ENCODE data around the gene ULBP2. TPM values are rescaled to one million over a fixed set of nuclear protein-coding genes. Genes with fewer than 3 reads are reported as not detected.
A peak's percentile ranks its signal among the peaks of the same experiment; 100 is the strongest.
"Not testable (repeated sequence)": the region's sequence is repeated elsewhere in the genome, so short reads cannot be mapped to it uniquely, and the experiment has no call there.

Gene ULBP2
- total and polyA plus RNA-seq, 7 experiments from 2014 or later: 0.27 to 1.0 (median 0.56) TPM; not detected in 2

DNA sequence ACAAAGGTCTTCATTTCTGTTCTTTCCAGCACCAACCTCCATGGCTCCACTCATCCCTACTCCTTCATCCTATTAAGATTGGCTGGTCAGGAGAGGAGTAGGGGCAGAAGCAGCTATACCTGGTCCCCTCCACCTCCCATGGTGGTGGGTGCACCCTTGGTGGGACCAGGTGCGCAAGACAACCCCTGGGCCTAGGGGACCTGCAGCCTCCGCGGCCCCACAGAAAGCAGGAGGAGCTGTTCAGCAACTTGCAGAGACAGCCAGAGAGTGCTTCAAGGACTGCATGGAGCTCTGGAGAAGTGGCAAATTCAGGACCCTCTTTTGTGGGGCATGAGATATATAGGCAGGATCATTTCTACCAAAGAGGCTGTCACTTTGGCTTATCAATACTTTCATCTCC lies 9.8 kb downstream of the ULBP2 start:
- no peak overlapping the region for H3K27ac Mint-ChIP-seq

GRCh38 chr6:149953390-149953789 lies 11.6 kb downstream of the ULBP2 start:
- DNase-seq; H3K36me3 Mint-ChIP-seq; H3K9me3 Mint-ChIP-seq; intact Hi-C loops (cut with micrococcal nuclease); H3K36me3 ChIP-seq (ENCODE audit: control insufficient read depth in 2 of 3, insufficient read depth in 3 of 3, low read length in 3 of 3); ATAC-seq; H3K4me3 ChIP-seq (ENCODE audit: low read length); H3K4me1 ChIP-seq (ENCODE audit: control insufficient read depth in 2 of 2, insufficient read depth in 2 of 2, low read length in 2 of 2); H3K27ac ChIP-seq (ENCODE audit: low read depth, low read length); CTCF ChIA-PET; H3K9me3 ChIP-seq (ENCODE audit: control insufficient read depth in 2 of 3, low read length in 3 of 3); POLR2A ChIA-PET; H3K27ac Mint-ChIP-seq: not testable (repeated sequence)
- H3K4me1 Mint-ChIP-seq: peaks cover 6 to 11% (median 6%) of the 10 kb centered on the region in 7 donors
- peaks cover 18 to 22% of the 10 kb centered on the region in 2 donors for H3K27me3 ChIP-seq (ENCODE audit: control insufficient read depth in 2 of 2, insufficient read depth in 2 of 2, low read length in 2 of 2)
- H3K27me3 Mint-ChIP-seq: peaks cover 69 to 86% (median 72%) of the 10 kb centered on the region in 5 donors
- peak overlapping the region in 1 of 10 donors; percentile 14 for H3K4me3 Mint-ChIP-seq

More for the DNA sequence above, 9.8 kb downstream of the ULBP2 start:
- Histone ChIP-seq H3K36me3 (ENCODE audit: control insufficient read depth in 2 of 3, insufficient read depth in 3 of 3, low read length in 3 of 3) (no peaks in the 10 kb centered on the region), H3K27ac (ENCODE audit: low read depth, low read length) (no peak overlapping the region), H3K4me3 (ENCODE audit: low read length) (no peak overlapping the region), H3K4me1 (ENCODE audit: control insufficient read depth in 2 of 2, insufficient read depth in 2 of 2, low read length in 2 of 2) (no peaks in the 10 kb centered on the region), H3K9me3 (ENCODE audit: control insufficient read depth in 2 of 3, low read length in 3 of 3) (no peaks in the 10 kb centered on the region), H3K27me3 (ENCODE audit: control insufficient read depth in 2 of 2, insufficient read depth in 2 of 2, low read length in 2 of 2) (peaks cover 18 to 22% of the 10 kb centered on the region in 2 donors)
- ATAC-seq (no peak), DNase-seq (no peak)
- POLR2A ChIA-PET: no interaction called here
- Mint-ChIP-seq H3K9me3 (peaks cover 0 to 4% (median 0%) of the 10 kb centered on the region in 11 donors), H3K4me1 (peaks cover 6 to 11% (median 6%) of the 10 kb centered on the region in 7 donors), H3K4me3 (no peak overlapping the region), H3K36me3 (peaks cover 0 to 6% (median 0%) of the 10 kb centered on the region in 5 donors), H3K27me3 (peaks cover 69 to 82% (median 73%) of the 10 kb centered on the region in 5 donors)
- intact Hi-C loops (cut with micrococcal nuclease): no loop called here
- CTCF ChIA-PET: interaction anchor here (0.5 kb wide), 1 partner anchor 12 kb away, joined by 5 read pairs; the partner anchor contains the start of gene ULBP1

GRCh38 chr6:149953934-149954327 lies 12.1 kb downstream of the ULBP2 start:
- H3K4me1 ChIP-seq (ENCODE audit: control insufficient read depth in 2 of 2, insufficient read depth in 2 of 2, low read length in 2 of 2); H3K27ac Mint-ChIP-seq; CTCF ChIA-PET; DNase-seq; H3K9me3 Mint-ChIP-seq; intact Hi-C loops (cut with micrococcal nuclease); POLR2A ChIA-PET; H3K4me3 ChIP-seq (ENCODE audit: low read length); H3K36me3 ChIP-seq (ENCODE audit: control insufficient read depth in 2 of 3, insufficient read depth in 3 of 3, low read length in 3 of 3); H3K9me3 ChIP-seq (ENCODE audit: control insufficient read depth in 2 of 3, low read length in 3 of 3); H3K36me3 Mint-ChIP-seq; H3K27ac ChIP-seq (ENCODE audit: low read depth, low read length): not testable (repeated sequence)
- peaks cover 6 to 11% (median 6%) of the 10 kb centered on the region in 7 donors for H3K4me1 Mint-ChIP-seq
- H3K27me3 ChIP-seq (ENCODE audit: control insufficient read depth in 2 of 2, insufficient read depth in 2 of 2, low read length in 2 of 2): peaks cover 18 to 22% of the 10 kb centered on the region in 2 donors
- peak overlapping the region in 3 of 10 donors; percentile 14 to 40 (median 37) for H3K4me3 Mint-ChIP-seq
- ATAC-seq: peak; percentile 79
- H3K27me3 Mint-ChIP-seq: peaks cover 65 to 85% (median 76%) of the 10 kb centered on the region in 5 donors

DNA sequence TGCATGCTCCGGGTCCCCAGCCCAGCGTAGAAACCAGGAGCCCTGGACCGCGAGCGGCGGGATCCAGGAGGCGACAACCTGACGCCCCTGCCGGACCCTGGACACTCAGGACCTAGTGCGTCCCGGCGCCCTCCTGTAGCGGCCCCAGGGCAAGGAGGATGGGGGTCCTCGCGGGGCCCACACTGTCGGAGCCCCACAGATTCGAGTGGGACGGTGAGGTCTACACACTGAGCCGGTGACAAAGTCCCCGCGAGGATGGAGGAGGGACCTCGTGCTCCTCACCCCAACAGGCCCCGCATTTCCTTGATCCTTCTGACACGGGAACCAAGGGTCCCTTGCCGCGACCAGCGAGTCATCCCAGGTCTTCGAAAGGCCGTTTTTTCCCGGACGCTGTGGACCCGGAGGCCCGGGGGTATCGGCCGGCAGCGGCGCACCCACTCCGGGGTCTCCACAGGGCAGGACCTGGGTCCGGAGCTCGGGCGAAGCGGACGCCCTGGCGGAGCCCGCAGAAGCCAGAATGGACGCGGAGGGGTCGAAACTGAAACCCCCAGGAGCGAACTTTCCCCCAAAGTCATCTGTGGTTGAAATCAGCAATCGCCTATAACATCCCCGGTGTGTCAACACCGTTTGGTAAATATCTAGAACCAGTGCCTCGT lies 12.6 kb downstream of the ULBP2 start:
- H3K9me3 ChIP-seq (ENCODE audit: control insufficient read depth in 2 of 3, low read length in 3 of 3); ATAC-seq; H3K27ac ChIP-seq (ENCODE audit: low read depth, low read length); POLR2A ChIA-PET; H3K36me3 Mint-ChIP-seq; H3K27ac Mint-ChIP-seq; H3K9me3 Mint-ChIP-seq; H3K4me1 ChIP-seq (ENCODE audit: control insufficient read depth in 2 of 2, insufficient read depth in 2 of 2, low read length in 2 of 2); intact Hi-C loops (cut with micrococcal nuclease); CTCF ChIA-PET; H3K36me3 ChIP-seq (ENCODE audit: control insufficient read depth in 2 of 3, insufficient read depth in 3 of 3, low read length in 3 of 3); H3K4me3 ChIP-seq (ENCODE audit: low read length); DNase-seq: not testable (repeated sequence)
- Mint-ChIP-seq H3K4me3 (peak overlapping the region in 3 of 10 donors; percentile 37 to 79 (median 46)), H3K27me3 (peaks cover 64 to 86% (median 78%) of the 10 kb centered on the region in 5 donors), H3K4me1 (peaks cover 6 to 11% (median 6%) of the 10 kb centered on the region in 7 donors)
- peaks cover 18 to 22% of the 10 kb centered on the region in 2 donors for H3K27me3 ChIP-seq (ENCODE audit: control insufficient read depth in 2 of 2, insufficient read depth in 2 of 2, low read length in 2 of 2)

DNA sequence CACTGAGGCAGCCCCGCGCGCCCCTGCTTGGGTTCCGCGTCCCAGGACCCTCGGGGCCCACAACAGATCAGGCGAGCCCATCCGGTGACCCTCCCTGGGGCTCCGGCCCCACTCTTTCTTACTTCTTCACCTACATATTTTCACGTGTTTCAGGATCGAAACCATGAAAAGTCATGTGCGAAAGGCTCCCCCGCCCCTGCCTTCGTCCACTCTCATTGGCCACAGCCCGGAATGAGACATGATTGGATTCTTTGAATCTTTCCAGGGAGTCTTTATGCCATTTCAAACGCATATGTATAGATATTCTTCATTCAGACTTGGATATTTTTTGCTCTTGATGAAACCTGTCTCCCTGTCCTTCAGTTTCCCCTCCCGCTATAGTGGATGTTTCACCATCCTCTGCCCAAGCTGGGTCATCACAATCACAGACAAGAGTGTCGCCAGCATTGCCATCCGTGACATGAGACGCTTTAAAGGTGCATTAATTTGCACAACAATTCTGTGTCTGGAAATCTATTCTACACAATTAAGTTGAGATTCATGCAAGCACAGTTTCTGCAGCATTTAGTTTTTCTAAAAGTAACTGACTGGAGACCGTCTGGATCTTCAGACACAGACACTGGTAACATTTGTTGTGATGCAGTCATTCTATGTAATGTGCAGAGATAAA lies 13.3 kb downstream of the ULBP2 start:
- H3K36me3 Mint-ChIP-seq; H3K36me3 ChIP-seq (ENCODE audit: control insufficient read depth in 2 of 3, insufficient read depth in 3 of 3, low read length in 3 of 3); H3K4me1 ChIP-seq (ENCODE audit: control insufficient read depth in 2 of 2, insufficient read depth in 2 of 2, low read length in 2 of 2); DNase-seq; H3K9me3 ChIP-seq (ENCODE audit: control insufficient read depth in 2 of 3, low read length in 3 of 3); CTCF ChIA-PET; H3K4me3 ChIP-seq (ENCODE audit: low read length); H3K27ac Mint-ChIP-seq; H3K27ac ChIP-seq (ENCODE audit: low read depth, low read length); POLR2A ChIA-PET; ATAC-seq; intact Hi-C loops (cut with micrococcal nuclease); H3K9me3 Mint-ChIP-seq: not testable (repeated sequence)
- Mint-ChIP-seq H3K4me1 (peaks cover 6 to 11% (median 6%) of the 10 kb centered on the region in 7 donors), H3K27me3 (peaks cover 64 to 86% (median 78%) of the 10 kb centered on the region in 5 donors), H3K4me3 (peak overlapping the region; percentile 18 to 79 (median 54))
- H3K27me3 ChIP-seq (ENCODE audit: control insufficient read depth in 2 of 2, insufficient read depth in 2 of 2, low read length in 2 of 2): peaks cover 18 to 22% of the 10 kb centered on the region in 2 donors

DNA sequence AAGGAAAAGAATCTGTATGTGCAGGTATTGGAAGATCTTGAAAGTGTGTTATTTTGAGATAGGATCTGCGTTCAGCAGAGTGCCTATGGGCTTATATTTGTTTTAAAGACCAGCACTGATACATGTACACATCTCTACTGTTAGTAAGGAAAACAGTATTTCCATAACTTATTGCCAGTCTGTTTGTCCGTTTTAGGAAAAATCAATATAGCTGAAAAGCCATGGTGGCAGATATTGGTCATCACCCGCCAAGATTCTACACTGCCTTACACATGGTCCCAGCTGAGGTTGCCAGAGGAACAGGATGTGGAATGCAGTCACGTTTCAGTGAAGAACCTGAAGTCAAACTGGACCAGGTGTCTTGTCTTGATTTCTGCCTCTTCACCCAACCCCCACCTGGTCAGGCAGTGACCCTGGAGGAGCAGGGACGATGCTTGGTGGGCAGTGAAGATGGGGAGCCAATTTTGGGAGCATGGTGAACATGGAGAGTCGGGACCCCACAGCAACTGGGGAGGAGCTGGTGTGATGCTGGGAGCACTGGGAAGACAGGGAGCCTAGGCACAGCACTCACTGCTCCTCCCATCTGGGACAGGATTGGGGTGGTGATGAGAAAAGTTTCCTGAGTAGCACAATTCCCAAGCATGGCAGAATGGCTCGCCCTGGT lies 14.0 kb downstream of the ULBP2 start:
- H3K36me3 ChIP-seq (ENCODE audit: control insufficient read depth in 2 of 3, insufficient read depth in 3 of 3, low read length in 3 of 3); intact Hi-C loops (cut with micrococcal nuclease); H3K36me3 Mint-ChIP-seq; H3K4me3 Mint-ChIP-seq; H3K4me3 ChIP-seq (ENCODE audit: low read length); POLR2A ChIA-PET; ATAC-seq; H3K4me1 ChIP-seq (ENCODE audit: control insufficient read depth in 2 of 2, insufficient read depth in 2 of 2, low read length in 2 of 2); H3K9me3 ChIP-seq (ENCODE audit: control insufficient read depth in 2 of 3, low read length in 3 of 3); H3K27ac ChIP-seq (ENCODE audit: low read depth, low read length); H3K27ac Mint-ChIP-seq; H3K9me3 Mint-ChIP-seq: not testable (repeated sequence)
- CTCF ChIA-PET: interaction anchor here (1.4 kb wide), 1 partner anchor 61 kb away, joined by 3 read pairs; no protein-coding TSS in a partner anchor
- H3K4me1 Mint-ChIP-seq: peaks cover 6 to 11% (median 6%) of the 10 kb centered on the region in 7 donors
- DNase-seq: peak in 1 of 9 donors; percentile 13
- peaks cover 64 to 86% (median 78%) of the 10 kb centered on the region in 5 donors for H3K27me3 Mint-ChIP-seq
- H3K27me3 ChIP-seq (ENCODE audit: control insufficient read depth in 2 of 2, insufficient read depth in 2 of 2, low read length in 2 of 2): peaks cover 18 to 22% of the 10 kb centered on the region in 2 donors
